ENCODE measurements around the gene AKT2.

Gene AKT2

DNA sequence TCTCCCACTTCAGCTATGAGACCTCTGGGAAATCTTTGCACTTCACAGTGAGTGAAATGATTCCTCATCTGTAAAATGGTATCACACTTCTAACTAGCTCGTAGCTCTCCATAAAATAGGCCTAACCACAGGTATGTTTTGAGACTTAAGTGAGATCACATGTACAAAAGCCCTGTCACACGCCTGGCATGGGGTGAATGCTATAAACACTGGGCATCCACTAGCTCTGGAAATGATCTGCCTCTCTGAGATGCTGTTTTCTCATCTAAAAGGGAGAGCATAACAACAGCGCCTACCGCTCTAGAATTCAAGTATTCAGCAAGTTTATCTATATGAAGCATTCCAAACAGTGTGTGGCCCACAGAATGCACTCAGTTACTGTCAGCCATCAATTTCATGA, 2.2 kb downstream of the AKT2 start:
- Histone ChIP-seq H3K27ac (ENCODE audit: low read length) (no peak overlapping the region), H3K4me3 (ENCODE audit: low read length) (no peak overlapping the region), H2AFZ (ENCODE audit: low read length) (no peak overlapping the region), H3K4me1 (ENCODE audit: low read length) (0 out of 2 replicates have a peak, but pooled peaks cover 10% of the 10 kb centered on the region), H3F3A (ENCODE audit: insufficient read depth, low read length) (peaks cover 4% of the 10 kb centered on the region), H3K9ac (ENCODE audit: low read length) (no peak overlapping the region), H3K4me2 (ENCODE audit: low read depth, low read length) (no peak overlapping the region), H3K79me2 (ENCODE audit: low read length) (peaks cover 71% of the 10 kb centered on the region), H3K27me3 (replicated peaks; ENCODE audit: insufficient read depth, low read length) (no peaks in the 10 kb centered on the region), H3K36me3 (replicated peaks; ENCODE audit: insufficient read depth, low read length) (no peaks in the 10 kb centered on the region), H3K9me2 (replicated peaks; ENCODE audit: insufficient read depth, low read length) (no peaks in the 10 kb centered on the region), H4K20me1 (ENCODE audit: insufficient read depth, low read length) (0 out of 2 replicates have a peak, but pooled peaks cover 4% of the 10 kb centered on the region), H3K9me3 (replicated peaks; ENCODE audit: insufficient read depth, low read length) (no peaks in the 10 kb centered on the region)
- DNase-seq, result no peak
- TF ChIP-seq EZH2phosphoT487 (IDR thresholded peaks at IDR 0.05; ENCODE audit: low read length) (no peak), EZH2 (optimal IDR thresholded peaks at IDR 0.05; ENCODE audit: low read depth, low read length) (no peak)
- TF ChIP-seq, protein P1, sequence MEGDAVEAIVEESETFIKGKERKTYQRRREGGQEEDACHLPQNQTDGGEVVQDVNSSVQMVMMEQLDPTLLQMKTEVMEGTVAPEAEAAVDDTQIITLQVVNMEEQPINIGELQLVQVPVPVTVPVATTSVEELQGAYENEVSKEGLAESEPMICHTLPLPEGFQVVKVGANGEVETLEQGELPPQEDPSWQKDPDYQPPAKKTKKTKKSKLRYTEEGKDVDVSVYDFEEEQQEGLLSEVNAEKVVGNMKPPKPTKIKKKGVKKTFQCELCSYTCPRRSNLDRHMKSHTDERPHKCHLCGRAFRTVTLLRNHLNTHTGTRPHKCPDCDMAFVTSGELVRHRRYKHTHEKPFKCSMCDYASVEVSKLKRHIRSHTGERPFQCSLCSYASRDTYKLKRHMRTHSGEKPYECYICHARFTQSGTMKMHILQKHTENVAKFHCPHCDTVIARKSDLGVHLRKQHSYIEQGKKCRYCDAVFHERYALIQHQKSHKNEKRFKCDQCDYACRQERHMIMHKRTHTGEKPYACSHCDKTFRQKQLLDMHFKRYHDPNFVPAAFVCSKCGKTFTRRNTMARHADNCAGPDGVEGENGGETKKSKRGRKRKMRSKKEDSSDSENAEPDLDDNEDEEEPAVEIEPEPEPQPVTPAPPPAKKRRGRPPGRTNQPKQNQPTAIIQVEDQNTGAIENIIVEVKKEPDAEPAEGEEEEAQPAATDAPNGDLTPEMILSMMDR (IDR thresholded peaks at IDR 0.05; ENCODE audit: low read length), result no peak

DNA sequence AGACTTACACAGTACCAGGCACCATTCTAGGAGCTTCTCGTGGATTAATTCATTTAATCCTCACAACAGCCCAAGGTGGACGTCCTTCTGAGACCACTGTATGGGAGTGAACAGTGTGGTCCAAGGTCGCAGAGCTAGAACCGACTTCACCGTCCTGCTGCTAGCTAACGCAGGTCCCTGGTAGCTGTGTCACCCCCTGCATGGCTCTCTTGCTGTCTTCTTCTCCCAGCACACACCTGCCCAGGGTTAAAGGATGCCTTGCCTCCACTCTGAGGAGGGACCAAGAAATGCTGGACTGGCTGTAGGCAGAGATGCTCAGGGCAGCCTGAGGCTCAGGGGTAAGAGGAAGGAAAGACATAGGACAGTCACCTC, 3.0 kb downstream of the AKT2 start:
- Histone ChIP-seq H2AFZ (ENCODE audit: low read length) (no peak overlapping the region), H3K79me2 (ENCODE audit: low read length) (peaks cover 79% of the 10 kb centered on the region), H3K9me2 (replicated peaks; ENCODE audit: insufficient read depth, low read length) (no peaks in the 10 kb centered on the region), H3K4me3 (ENCODE audit: low read length) (no peak overlapping the region), H3K4me1 (ENCODE audit: low read length) (0 out of 2 replicates have a peak, but pooled peaks cover 10% of the 10 kb centered on the region), H4K20me1 (ENCODE audit: insufficient read depth, low read length) (0 out of 2 replicates have a peak, but pooled peaks cover 9% of the 10 kb centered on the region), H3K36me3 (replicated peaks; ENCODE audit: insufficient read depth, low read length) (no peaks in the 10 kb centered on the region), H3K4me2 (ENCODE audit: low read depth, low read length) (no peak overlapping the region), H3K9me3 (replicated peaks; ENCODE audit: insufficient read depth, low read length) (no peaks in the 10 kb centered on the region), H3K9ac (ENCODE audit: low read length) (no peak overlapping the region), H3K27me3 (replicated peaks; ENCODE audit: insufficient read depth, low read length) (no peaks in the 10 kb centered on the region), H3K27ac (ENCODE audit: low read length) (no peak overlapping the region), H3F3A (ENCODE audit: insufficient read depth, low read length) (peaks cover 4% of the 10 kb centered on the region)
- no peak for DNase-seq
- TF ChIP-seq EZH2 (optimal IDR thresholded peaks at IDR 0.05; ENCODE audit: low read depth, low read length) (no peak), EZH2phosphoT487 (IDR thresholded peaks at IDR 0.05; ENCODE audit: low read length) (no peak)
- TF ChIP-seq, protein P1 (IDR thresholded peaks at IDR 0.05; ENCODE audit: low read length), result no peak

DNA sequence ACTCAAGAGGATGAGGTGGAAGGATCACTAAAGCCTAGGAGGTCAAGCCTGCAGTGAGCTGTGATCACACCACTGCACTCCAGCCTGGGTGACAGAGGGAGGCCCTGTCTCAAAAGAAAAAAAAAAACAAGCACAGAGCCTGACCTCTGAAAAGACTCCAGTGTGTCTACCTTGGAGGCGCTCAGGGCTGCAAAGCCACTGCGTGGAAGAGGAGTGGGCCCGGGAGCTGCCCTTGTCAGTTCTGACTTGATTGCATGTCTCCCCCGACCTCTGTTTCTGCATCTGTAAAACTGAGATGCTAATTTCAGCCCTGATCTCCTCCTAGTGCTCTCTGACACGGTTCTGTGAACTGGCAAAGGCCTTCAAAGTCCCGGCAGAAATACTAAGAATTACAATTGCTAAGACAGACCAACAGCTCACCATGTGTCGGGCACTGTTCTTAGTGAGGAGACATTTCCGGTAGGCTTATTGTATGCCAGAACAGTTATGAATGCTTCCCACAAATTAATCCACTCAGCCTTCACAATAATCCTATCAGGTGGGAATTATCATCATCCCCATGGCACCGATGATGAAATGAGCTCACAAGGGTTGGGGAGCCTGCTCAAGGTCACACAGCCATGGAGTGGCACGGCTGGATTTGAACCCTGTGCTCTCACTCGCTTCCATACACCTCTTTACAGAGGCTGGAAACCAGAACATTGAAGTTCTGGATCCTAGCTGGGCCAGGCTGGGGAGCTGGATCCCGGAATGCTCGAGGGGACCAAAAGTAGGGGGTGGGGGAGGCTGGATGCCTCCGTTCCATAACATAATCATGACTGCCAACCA, 3.5 kb downstream of the AKT2 start:
- Histone ChIP-seq H4K20me1 (ENCODE audit: insufficient read depth, low read length) (0 out of 2 replicates have a peak, but pooled peaks cover 9% of the 10 kb centered on the region), H3K27me3 (replicated peaks; ENCODE audit: insufficient read depth, low read length) (no peaks in the 10 kb centered on the region), H3K9me3 (replicated peaks; ENCODE audit: insufficient read depth, low read length) (no peaks in the 10 kb centered on the region), H3K27ac (ENCODE audit: low read length) (no peak overlapping the region), H3K9ac (ENCODE audit: low read length) (no peak overlapping the region), H3K4me3 (ENCODE audit: low read length) (no peak overlapping the region), H2AFZ (ENCODE audit: low read length) (no peak overlapping the region), H3K4me2 (ENCODE audit: low read depth, low read length) (no peak overlapping the region), H3F3A (ENCODE audit: insufficient read depth, low read length) (peaks cover 4% of the 10 kb centered on the region), H3K4me1 (ENCODE audit: low read length) (0 out of 2 replicates have a peak, but pooled peaks cover 10% of the 10 kb centered on the region), H3K79me2 (ENCODE audit: low read length) (peaks cover 85% of the 10 kb centered on the region), H3K36me3 (replicated peaks; ENCODE audit: insufficient read depth, low read length) (no peaks in the 10 kb centered on the region), H3K9me2 (replicated peaks; ENCODE audit: insufficient read depth, low read length) (no peaks in the 10 kb centered on the region)
- no peak for DNase-seq
- no peak for TF ChIP-seq EZH2phosphoT487 (IDR thresholded peaks at IDR 0.05; ENCODE audit: low read length)

Data from MM.1S (cell line).